ENCODE data around the gene MESP2.
A peak's percentile ranks its signal among the peaks of the same experiment; 100 is the strongest.

MESP2 gene

DNA sequence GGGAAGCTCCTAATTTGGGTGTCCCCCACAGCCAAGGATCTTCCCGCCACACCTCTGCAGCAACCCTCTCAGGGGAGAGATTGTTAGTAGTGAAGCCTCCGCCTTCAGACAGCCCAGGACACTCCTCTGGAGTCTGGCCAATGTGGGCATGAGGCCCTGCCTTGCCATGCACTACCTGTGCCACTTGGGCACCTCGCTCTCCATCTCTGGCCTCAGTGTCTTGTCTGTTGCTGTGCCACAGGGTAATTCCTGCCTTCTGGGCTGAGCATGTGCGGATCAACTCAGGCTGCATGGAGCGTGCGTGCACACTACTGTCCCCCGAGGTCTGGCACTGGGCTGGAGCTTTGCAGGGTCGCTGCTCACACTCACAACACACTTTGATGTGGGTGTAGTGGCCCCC lies 17.2 kb upstream of the MESP2 start:
- no peak for DNase-seq (ENCODE audit: low spot score)
- Histone ChIP-seq H2BK120ac (ENCODE audit: low read depth, low read length) (no peak overlapping the region), H3K4ac (ENCODE audit: low read length) (no peak overlapping the region), H2BK15ac (ENCODE audit: low read length) (peak overlapping the region; percentile 78), H3K36me3 (replicated peaks in 1 of 2; ENCODE audit: control insufficient read depth in 2 of 2, insufficient read depth in 2 of 2, low read length in 2 of 2) (no peaks in the 10 kb centered on the region), H3K4me3 (ENCODE audit: low read length in 2 of 2) (peak overlapping the region in 1 of 2 donors; percentile 23), H3K79me1 (ENCODE audit: low read depth, low read length) (no peaks in the 10 kb centered on the region), H2BK5ac (ENCODE audit: low read length) (no peak overlapping the region), H3K9ac (ENCODE audit: low read depth, low read length, poor library complexity) (peak overlapping the region; percentile 50), H3K27ac (replicated peaks; ENCODE audit: low read length) (no peak overlapping the region), H4K8ac (ENCODE audit: low read depth, low read length) (no peak overlapping the region), H3K9me3 (replicated peaks in 1 of 2; ENCODE audit: control insufficient read depth in 2 of 2, insufficient read depth in 1 of 2, low read depth in 1 of 2, low read length in 2 of 2) (peaks cover 0 to 4% of the 10 kb centered on the region in 2 donors), H2BK12ac (ENCODE audit: low read length) (no peak overlapping the region), H2AFZ (ENCODE audit: low read length) (no peak overlapping the region), H3K4me1 (ENCODE audit: control insufficient read depth in 2 of 2, insufficient read depth in 1 of 2, low read depth in 1 of 2, low read length in 2 of 2) (no peaks in the 10 kb centered on the region), H3K27me3 (ENCODE audit: control insufficient read depth in 3 of 3, insufficient read depth in 3 of 3, low read depth in 1 of 3, low read length in 3 of 3) (peaks cover 0 to 15% (median 0%) of the 10 kb centered on the region in 3 experiments), H3K4me2 (ENCODE audit: insufficient read depth, low read length, poor library complexity, severe bottlenecking) (no peak overlapping the region), H4K91ac (ENCODE audit: low read depth, low read length, poor library complexity) (no peak overlapping the region), H3K23ac (ENCODE audit: low read depth, low read length, poor library complexity) (peak overlapping the region; percentile 93), H2AK5ac (ENCODE audit: low read depth, low read length) (peak overlapping the region; percentile 56), H3K18ac (ENCODE audit: low read length) (peak overlapping the region; percentile 38), H3K14ac (ENCODE audit: low read length) (no peak overlapping the region)
- WGBS, 2 donors (ENCODE audit: extremely low coverage in 2 of 2, insufficient read length in 2 of 2, insufficient replicate concordance in 1 of 2): no CpG with 5 or more reads among the region's 8 CpGs

DNA sequence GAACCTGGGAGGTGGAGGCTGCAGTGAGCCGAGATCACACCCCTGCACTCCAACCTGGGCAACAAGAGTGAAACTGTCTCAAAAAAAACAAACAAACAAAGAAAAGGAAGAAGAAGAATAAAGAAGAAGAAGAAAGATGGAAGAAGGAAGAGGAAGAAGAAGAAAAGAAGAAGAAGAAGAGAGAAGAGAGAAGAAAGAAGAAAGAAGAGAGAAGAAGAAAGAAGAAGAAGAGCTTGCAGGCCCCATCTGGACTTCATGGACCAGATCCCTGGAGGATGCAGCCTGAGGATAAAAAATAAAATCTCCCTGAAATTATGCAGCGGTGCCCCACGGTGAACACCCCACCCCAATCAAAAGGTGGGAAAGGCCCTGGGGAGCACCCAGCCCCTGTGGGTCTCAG lies 16.3 kb upstream of the MESP2 start:
- no peak for DNase-seq (ENCODE audit: low spot score)

DNA sequence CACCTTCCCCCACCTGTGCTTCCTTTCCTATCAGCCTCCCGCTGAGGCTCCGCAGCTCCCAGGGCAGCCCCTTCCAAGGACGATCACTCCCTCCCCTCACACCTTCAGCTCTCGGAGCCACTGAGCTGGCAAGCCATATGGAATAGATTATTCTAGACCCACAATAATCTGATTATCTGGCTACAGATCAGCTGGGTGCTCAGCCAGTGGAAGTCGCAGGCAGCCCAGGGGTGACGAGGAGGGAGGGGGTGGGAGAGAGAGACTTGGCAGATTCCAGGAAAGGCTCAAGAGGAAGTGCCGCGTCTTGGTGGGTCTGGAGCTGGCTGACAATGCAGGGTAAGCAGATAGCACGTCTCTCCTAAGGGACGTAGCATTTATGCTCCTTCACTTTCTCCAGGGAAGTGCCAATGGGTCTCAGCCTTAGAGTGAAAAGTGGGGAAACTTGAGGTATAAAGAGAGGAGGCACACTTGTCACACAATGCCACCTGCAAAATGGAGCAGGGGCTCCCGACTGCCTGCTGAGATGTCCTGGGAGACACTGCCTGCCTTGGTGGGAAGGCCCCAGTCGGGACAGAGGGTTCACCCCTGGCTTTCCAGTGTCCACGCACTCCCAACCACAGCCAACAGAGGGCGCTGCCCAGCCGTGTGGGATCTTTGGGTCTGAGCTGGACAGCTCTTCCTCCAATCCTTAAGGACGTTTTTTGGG lies 15.7 kb upstream of the MESP2 start:
- DNase-seq (ENCODE audit: low spot score): peak; percentile 80
- Histone ChIP-seq H3K4me1 (ENCODE audit: control insufficient read depth in 2 of 2, insufficient read depth in 1 of 2, low read depth in 1 of 2, low read length in 2 of 2) (no peaks in the 10 kb centered on the region), H3K4ac (ENCODE audit: low read length) (no peak overlapping the region), H3K36me3 (replicated peaks in 1 of 2; ENCODE audit: control insufficient read depth in 2 of 2, insufficient read depth in 2 of 2, low read length in 2 of 2) (no peaks in the 10 kb centered on the region), H3K23ac (ENCODE audit: low read depth, low read length, poor library complexity) (peak overlapping the region; percentile 67), H2BK5ac (ENCODE audit: low read length) (no peak overlapping the region), H2BK120ac (ENCODE audit: low read depth, low read length) (no peak overlapping the region), H3K27ac (replicated peaks; ENCODE audit: low read length) (no peak overlapping the region), H3K4me2 (ENCODE audit: insufficient read depth, low read length, poor library complexity, severe bottlenecking) (no peak overlapping the region), H3K9ac (ENCODE audit: low read depth, low read length, poor library complexity) (no peak overlapping the region), H2BK12ac (ENCODE audit: low read length) (no peak overlapping the region), H4K91ac (ENCODE audit: low read depth, low read length, poor library complexity) (no peak overlapping the region), H3K9me3 (replicated peaks in 1 of 2; ENCODE audit: control insufficient read depth in 2 of 2, insufficient read depth in 1 of 2, low read depth in 1 of 2, low read length in 2 of 2) (peaks cover 0 to 4% of the 10 kb centered on the region in 2 donors), H3K18ac (ENCODE audit: low read length) (peak overlapping the region; percentile 35), H4K8ac (ENCODE audit: low read depth, low read length) (no peak overlapping the region), H2BK15ac (ENCODE audit: low read length) (no peak overlapping the region), H2AK5ac (ENCODE audit: low read depth, low read length) (no peak overlapping the region), H3K27me3 (ENCODE audit: control insufficient read depth in 3 of 3, insufficient read depth in 3 of 3, low read depth in 1 of 3, low read length in 3 of 3) (peaks cover 0 to 9% (median 0%) of the 10 kb centered on the region in 3 experiments), H3K79me1 (ENCODE audit: low read depth, low read length) (no peaks in the 10 kb centered on the region), H3K14ac (ENCODE audit: low read length) (no peak overlapping the region), H3K4me3 (ENCODE audit: low read length in 2 of 2) (no peak overlapping the region), H2AFZ (ENCODE audit: low read length) (peak overlapping the region; percentile 24)
- WGBS, 2 donors (ENCODE audit: extremely low coverage in 2 of 2, insufficient read length in 2 of 2, insufficient replicate concordance in 1 of 2): no CpG with 5 or more reads among the region's 16 CpGs

More for the DNA sequence above, 16.3 kb upstream of the MESP2 start:
- H3K4me2 ChIP-seq (ENCODE audit: insufficient read depth, low read length, poor library complexity, severe bottlenecking): no peak overlapping the region
- H2BK120ac ChIP-seq (ENCODE audit: low read depth, low read length): no peak overlapping the region
- no peak overlapping the region for H3K4me3 ChIP-seq (ENCODE audit: low read length in 2 of 2)
- no peak overlapping the region for H3K9ac ChIP-seq (ENCODE audit: low read depth, low read length, poor library complexity)
- H2AK5ac ChIP-seq (ENCODE audit: low read depth, low read length): no peak overlapping the region
- WGBS, 2 donors (ENCODE audit: extremely low coverage in 2 of 2, insufficient read length in 2 of 2, insufficient replicate concordance in 1 of 2): no CpG with 5 or more reads among the region's 3 CpGs
- peaks cover 0 to 10% (median 0%) of the 10 kb centered on the region in 3 experiments for H3K27me3 ChIP-seq (ENCODE audit: control insufficient read depth in 3 of 3, insufficient read depth in 3 of 3, low read depth in 1 of 3, low read length in 3 of 3)
- H3K9me3 ChIP-seq (replicated peaks in 1 of 2; ENCODE audit: control insufficient read depth in 2 of 2, insufficient read depth in 1 of 2, low read depth in 1 of 2, low read length in 2 of 2): peaks cover 0 to 4% of the 10 kb centered on the region in 2 donors
- H4K8ac ChIP-seq (ENCODE audit: low read depth, low read length): no peak overlapping the region
- no peak overlapping the region for H3K14ac ChIP-seq (ENCODE audit: low read length)
- no peak overlapping the region for H4K91ac ChIP-seq (ENCODE audit: low read depth, low read length, poor library complexity)
- no peak overlapping the region for H3K4ac ChIP-seq (ENCODE audit: low read length)
- H2BK5ac ChIP-seq (ENCODE audit: low read length): no peak overlapping the region
- H3K18ac ChIP-seq (ENCODE audit: low read length): no peak overlapping the region
- no peak overlapping the region for H2BK15ac ChIP-seq (ENCODE audit: low read length)
- H3K79me1 ChIP-seq (ENCODE audit: low read depth, low read length): no peaks in the 10 kb centered on the region
- H2BK12ac ChIP-seq (ENCODE audit: low read length): no peak overlapping the region
- H3K4me1 ChIP-seq (ENCODE audit: control insufficient read depth in 2 of 2, insufficient read depth in 1 of 2, low read depth in 1 of 2, low read length in 2 of 2): no peaks in the 10 kb centered on the region
- no peaks in the 10 kb centered on the region for H3K36me3 ChIP-seq (replicated peaks in 1 of 2; ENCODE audit: control insufficient read depth in 2 of 2, insufficient read depth in 2 of 2, low read length in 2 of 2)
- H3K23ac ChIP-seq (ENCODE audit: low read depth, low read length, poor library complexity): no peak overlapping the region
- H2AFZ ChIP-seq (ENCODE audit: low read length): no peak overlapping the region
- H3K27ac ChIP-seq (replicated peaks; ENCODE audit: low read length): no peak overlapping the region

DNA sequence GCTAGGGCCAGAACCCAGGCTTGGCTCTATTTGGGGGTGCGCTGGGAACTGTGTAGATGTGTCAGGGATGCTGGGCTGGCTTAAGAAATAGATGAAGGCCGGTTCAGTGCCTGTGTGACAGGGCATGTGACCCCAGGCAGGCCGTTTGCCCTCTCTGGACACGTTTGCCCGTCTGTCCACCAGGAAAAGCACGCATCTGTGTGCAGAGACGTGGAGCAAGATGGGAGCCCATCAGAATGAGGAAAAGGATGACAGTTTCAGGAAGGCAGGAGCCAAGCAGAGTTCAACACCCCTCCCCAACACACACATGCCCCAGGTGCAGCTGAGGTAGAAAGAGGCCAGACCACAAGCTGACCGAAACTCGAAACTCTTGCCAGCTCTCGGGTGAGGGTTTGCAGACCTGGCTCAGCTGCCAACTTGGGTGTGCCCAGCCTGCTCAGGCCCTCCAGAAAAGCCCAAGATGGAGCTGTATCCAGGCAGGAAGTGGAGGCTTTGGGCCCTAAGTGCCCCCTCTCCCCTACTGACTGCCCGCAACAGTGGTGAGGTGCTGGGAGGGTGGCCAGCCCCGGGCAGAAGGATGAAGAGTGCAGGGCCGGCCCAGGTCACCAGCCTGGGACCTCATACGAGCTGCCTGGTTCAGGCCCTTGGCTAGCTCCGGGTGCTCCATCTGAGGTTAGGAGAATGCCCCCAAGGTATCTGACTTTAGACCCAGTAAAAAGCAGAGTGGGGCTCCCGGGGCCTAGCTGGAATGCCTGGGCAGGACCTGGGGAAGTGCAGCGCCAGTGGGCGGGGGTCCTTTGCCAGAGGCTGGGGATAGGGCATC lies 14.9 kb upstream of the MESP2 start:
- no peak overlapping the region for H3K4ac ChIP-seq (ENCODE audit: low read length)
- H3K23ac ChIP-seq (ENCODE audit: low read depth, low read length, poor library complexity): no peak overlapping the region
- peak overlapping the region; percentile 25 for H3K14ac ChIP-seq (ENCODE audit: low read length)
- no peak overlapping the region for H4K91ac ChIP-seq (ENCODE audit: low read depth, low read length, poor library complexity)
- no peak overlapping the region for H4K8ac ChIP-seq (ENCODE audit: low read depth, low read length)
- H3K4me1 ChIP-seq (ENCODE audit: control insufficient read depth in 2 of 2, insufficient read depth in 1 of 2, low read depth in 1 of 2, low read length in 2 of 2): no peaks in the 10 kb centered on the region
- peak overlapping the region; percentile 71 for H2AK5ac ChIP-seq (ENCODE audit: low read depth, low read length)
- H2BK5ac ChIP-seq (ENCODE audit: low read length): peak overlapping the region; percentile 77
- H3K4me3 ChIP-seq (ENCODE audit: low read length in 2 of 2): no peak overlapping the region
- H2BK12ac ChIP-seq (ENCODE audit: low read length): no peak overlapping the region
- H3K18ac ChIP-seq (ENCODE audit: low read length): no peak overlapping the region
- H3K9ac ChIP-seq (ENCODE audit: low read depth, low read length, poor library complexity): no peak overlapping the region
- H2BK120ac ChIP-seq (ENCODE audit: low read depth, low read length): no peak overlapping the region
- H3K36me3 ChIP-seq (replicated peaks in 1 of 2; ENCODE audit: control insufficient read depth in 2 of 2, insufficient read depth in 2 of 2, low read length in 2 of 2): no peaks in the 10 kb centered on the region
- peaks cover 0 to 9% (median 0%) of the 10 kb centered on the region in 3 experiments for H3K27me3 ChIP-seq (ENCODE audit: control insufficient read depth in 3 of 3, insufficient read depth in 3 of 3, low read depth in 1 of 3, low read length in 3 of 3)
- no peak overlapping the region for H3K27ac ChIP-seq (replicated peaks; ENCODE audit: low read length)
- H3K9me3 ChIP-seq (replicated peaks in 1 of 2; ENCODE audit: control insufficient read depth in 2 of 2, insufficient read depth in 1 of 2, low read depth in 1 of 2, low read length in 2 of 2): peaks cover 0 to 4% of the 10 kb centered on the region in 2 donors
- WGBS, 2 donors (ENCODE audit: extremely low coverage in 2 of 2, insufficient read length in 2 of 2, insufficient replicate concordance in 1 of 2): no CpG with 5 or more reads among the region's 18 CpGs
- H2AFZ ChIP-seq (ENCODE audit: low read length): peak overlapping the region; percentile 24
- H3K4me2 ChIP-seq (ENCODE audit: insufficient read depth, low read length, poor library complexity, severe bottlenecking): no peak overlapping the region
- no peak overlapping the region for H2BK15ac ChIP-seq (ENCODE audit: low read length)
- no peak for DNase-seq (ENCODE audit: low spot score)
- H3K79me1 ChIP-seq (ENCODE audit: low read depth, low read length): no peaks in the 10 kb centered on the region

All from neuronal stem cell (in vitro differentiated cells).